Activated gamma-delta T cell (primary cell): ENCODE measurements around the gene PTPRN2.
"Not testable (repeated sequence)": the region's sequence is repeated elsewhere in the genome, so short reads cannot be mapped to it uniquely, and the experiment has no call there.

ENCODE experiments used
- DNase-seq: peaks from one replicate; lab custom pipeline; 2025; lab: John Stamatoyannopoulos, UW

Gene PTPRN2

GRCh38 chr7:158532093-158532627 lies 55.5 kb downstream of the PTPRN2 start:
- DNase-seq, result no peak

DNA sequence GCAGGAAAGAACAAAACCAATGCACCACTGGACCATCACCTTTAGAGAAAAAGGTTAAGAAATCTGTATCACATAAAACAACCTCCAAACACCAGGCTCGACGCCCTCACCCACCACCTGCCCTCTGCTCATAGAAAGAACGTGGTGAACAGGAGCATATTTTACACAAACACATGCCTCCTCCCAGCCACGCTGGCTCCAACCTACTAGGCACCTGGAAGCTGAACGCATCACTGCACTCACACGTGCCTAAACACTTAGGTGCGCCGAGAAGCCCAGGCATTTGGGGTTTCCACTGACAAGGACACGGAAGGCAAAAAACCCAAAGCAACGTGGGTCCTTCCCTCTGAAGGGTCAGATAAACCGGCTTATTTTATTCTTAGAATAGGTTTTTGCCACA lies 56.0 kb downstream of the PTPRN2 start:
- DNase-seq, result no peak

- DNase-seq, result no peak
These were observed 56.6 kb downstream of the PTPRN2 start for GRCh38 chr7:158530800-158531609.

DNA sequence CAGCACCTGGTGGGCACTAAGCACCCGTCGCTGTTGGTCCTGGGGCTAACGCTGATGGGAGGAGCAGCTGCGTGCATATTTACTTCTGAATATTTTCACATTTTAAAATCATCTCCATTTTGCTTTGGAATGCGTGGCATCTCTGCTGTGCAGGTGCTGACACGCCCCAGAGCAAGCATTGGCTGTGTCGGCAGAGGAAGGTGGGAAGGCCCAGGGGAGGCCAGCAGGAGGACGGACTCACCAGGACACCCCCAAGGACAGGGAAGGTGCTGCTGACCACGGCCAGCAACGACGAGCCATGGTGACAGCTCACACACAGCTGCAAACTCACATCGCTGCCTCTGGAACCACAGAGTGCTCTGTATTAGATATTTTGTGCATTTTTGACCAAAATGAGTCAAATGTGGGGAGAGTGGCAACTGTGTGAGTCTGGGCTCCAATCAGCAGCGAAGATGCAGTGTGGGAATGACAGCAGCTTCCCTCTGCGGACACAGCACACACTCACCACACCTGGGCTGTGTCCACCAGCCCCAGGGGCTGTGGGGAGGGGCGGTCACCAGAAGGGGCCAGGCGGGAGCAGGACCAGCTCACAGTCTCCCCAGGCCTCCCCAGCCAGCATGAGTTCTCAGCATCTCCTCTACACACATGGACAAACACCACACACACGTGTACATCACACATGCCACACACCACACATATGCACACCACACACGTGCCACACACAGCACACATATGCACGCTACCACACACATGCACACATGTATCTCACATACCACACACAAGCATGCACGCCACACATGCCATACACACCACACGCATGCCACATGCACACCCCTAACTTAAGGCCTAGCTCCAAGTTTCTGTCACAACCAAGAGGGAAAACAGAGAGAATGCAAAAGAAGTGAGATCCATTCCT lies 58.2 kb downstream of the PTPRN2 start:
- no peak for DNase-seq

- DNase-seq, result no peak
These were observed 59.6 kb downstream of the PTPRN2 start for GRCh38 chr7:158527915-158528502.

- no peak for DNase-seq
These were observed 60.1 kb downstream of the PTPRN2 start for GRCh38 chr7:158527495-158527894.

DNA sequence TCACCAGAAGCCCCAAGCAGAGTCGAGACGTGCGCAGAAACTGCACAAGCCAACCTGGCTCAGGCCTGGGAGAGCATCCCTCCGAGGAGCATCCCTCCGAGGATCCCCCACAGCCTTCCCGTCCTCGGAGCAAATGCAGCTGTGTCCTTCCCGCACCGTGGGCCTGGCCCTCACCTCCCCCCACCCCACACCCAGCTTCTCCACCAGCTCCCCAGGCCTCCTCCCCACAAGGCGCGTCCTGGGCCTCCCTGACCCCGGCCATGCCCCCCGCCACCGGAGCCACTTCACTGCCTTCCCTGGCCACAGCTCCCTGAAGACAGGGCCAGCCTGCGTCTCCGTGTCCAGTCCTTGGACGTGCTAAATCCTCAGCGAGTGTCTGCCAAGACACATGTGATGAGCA lies 60.6 kb downstream of the PTPRN2 start:
- no peak for DNase-seq

DNA sequence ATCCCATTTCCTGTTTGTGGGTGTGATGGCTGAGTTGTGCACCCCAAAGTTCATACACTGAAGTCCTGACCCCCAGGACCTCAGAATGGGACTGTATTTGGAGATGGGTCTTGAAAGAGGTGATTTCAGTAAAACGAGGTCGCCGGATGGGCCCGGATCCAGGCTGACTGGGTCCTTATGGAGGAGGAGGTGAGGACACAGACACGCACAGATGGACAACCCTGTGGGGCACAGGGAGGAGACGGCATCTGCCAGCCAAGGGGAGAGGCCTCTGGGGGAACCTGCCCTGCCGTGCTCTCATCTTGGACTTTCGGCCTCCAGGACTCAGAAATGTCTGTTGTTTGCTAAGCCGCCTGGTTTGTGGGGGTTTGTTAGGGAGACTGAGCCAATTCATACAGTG lies 61.1 kb downstream of the PTPRN2 start:
- DNase-seq, result no peak

DNA sequence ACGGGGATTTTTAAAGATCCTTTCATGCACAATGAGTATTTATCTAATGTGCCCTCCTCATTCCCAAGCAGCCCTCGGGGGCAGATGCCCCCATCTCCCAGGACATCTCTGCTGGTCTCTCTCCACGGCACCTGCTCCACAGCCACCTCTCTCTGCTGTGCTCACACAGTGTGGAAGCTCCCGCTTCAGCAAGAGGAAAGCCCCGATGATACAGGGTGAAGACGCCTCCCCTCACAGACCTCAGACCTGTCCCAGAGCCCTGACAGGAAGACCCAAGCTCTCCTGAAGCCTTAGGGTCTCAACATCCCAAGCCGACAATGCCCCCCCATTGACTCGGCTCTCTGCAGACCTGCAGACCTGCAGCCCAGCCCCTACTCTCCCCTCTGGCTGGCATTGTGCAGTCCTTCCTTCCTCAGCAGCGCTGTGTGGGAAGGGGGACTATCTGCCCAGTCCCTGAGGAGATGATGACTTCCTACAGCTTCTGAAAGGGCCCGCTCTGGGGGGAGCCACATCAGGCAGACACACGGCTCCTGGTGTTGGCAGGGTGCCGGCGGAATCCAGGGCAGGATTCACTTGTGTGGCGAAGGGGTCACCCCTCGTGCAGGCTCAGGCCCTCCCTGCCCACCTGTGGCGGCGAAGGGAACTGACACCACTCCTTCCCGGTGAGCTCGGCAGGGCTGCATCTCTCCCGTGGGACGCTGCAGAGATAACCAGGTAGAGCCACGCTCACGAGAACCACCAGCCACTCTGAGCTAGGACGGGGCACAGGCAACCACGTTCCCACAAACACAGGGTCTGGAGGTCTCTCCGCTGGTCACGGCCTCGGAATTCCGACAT lies 61.8 kb downstream of the PTPRN2 start:
- no peak for DNase-seq

DNA sequence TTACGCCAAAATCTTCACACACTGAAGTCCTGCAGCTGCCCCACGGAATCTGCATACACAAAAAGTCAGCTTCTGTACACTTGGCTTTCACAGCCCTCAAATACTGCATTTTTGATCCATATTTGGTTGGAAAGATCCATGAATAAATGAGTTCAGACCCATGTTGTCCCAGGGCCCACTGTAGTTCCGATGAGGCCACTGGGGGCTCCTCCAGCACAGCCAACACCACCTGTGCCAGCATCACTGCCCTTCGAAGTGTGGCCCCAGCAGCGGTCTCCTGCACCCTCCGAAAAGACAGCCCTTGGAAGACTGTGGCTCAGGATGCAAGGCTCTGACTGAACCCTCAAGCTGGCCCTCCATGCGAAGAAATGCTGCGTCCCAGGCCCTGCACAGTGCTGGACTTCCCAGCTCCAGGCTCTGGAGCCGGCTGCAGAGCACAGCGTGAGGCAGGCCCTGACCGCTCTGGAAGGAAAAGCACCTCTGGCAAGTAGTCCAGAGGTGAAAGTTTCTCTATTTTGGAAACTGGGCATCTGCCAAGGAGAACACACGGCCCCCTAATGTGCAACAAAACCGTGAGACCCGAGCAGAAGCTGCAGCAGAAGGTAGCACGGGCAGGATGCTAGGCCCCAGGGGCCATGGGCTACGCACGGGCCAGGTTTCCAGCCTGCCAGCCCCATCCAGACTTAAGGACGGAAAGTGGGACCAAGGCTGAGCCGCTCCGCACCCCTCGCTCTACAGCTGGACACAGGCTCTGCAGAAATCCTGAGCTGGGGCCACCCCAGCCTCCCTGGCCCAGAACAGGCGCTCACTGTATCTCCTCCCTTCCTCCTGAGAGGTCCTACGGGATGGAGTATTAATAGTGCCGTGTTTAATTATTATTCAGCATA lies 62.6 kb downstream of the PTPRN2 start:
- DNase-seq, result no peak

- DNase-seq, result not testable (repeated sequence)
These were observed 63.3 kb downstream of the PTPRN2 start for GRCh38 chr7:158524286-158524685.

DNA sequence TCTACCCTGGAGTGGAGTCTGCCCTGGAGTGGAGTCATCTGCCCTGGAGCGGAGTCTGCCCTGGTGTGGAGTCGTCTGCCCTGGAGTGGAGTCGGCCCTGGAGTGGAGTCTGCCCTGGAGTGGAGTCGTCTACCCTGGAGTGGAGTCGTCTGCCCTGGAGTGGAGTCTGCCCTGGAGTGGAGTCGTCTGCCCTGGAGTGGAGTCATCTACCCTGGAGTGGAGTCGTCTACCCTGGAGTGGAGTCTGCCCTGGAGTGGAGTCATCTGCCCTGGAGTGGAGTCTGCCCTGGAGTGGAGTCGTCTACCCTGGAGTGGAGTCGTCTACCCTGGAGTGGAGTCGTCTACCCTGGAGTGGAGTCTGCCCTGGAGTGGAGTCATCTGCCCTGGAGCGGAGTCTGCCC lies 63.7 kb downstream of the PTPRN2 start:
- not testable (repeated sequence) for DNase-seq

GRCh38 chr7:158523165-158523856 lies 64.3 kb downstream of the PTPRN2 start:
- DNase-seq, result not testable (repeated sequence)

GRCh38 chr7:158521795-158522194 lies 65.8 kb downstream of the PTPRN2 start:
- not testable (repeated sequence) for DNase-seq

DNA sequence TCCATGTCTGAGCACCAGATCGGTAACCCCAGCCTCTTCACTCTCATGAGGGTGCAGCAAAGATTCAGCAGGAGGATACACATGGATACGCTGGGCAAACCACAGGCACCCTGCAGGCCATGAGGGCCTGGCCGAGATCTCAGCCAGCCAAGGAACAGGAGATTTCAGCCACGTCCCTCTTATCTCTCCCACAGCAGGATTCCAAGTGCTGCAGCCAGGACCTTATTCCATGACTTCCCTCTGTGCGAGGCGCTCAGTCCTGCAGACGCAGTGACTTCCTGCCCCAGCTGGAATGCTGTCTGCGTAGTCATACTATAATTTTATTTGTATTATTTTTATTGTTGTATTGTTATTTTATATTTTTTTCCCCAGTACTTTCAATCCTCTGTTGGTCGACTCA lies 66.8 kb downstream of the PTPRN2 start:
- no peak for DNase-seq

DNA sequence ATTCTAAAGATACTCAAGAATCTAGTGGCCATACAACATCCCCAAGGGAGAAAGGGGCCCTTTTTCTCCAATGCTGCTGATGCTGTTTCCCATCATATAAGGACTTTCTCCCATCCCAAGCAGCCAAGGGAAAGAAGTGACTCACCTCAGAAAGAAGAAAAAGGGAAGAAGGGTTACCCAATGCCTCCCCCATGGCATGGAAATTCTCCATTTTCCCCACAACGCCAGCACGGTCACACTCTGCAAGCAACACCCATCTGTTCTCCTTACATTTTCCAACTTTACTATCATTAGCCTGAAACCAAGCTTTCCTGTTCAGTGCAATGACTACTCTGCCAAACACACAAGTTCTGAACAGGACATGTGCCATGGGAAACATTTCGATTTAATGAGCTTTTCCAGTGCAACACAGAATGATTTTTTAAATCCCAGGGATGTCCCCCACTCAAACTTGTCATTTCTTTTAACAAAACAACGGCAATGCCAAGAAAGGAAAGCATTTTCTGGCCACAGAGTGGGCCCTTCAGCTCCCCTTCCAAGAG lies 67.9 kb downstream of the PTPRN2 start:
- DNase-seq, result no peak

- DNase-seq, result no peak
These were observed 68.5 kb downstream of the PTPRN2 start for GRCh38 chr7:158518980-158519632.

- no peak for DNase-seq
These were observed 70.1 kb downstream of the PTPRN2 start for GRCh38 chr7:158517571-158517970.

- DNase-seq, result no peak
These were observed 70.6 kb downstream of the PTPRN2 start for GRCh38 chr7:158517072-158517471.
